Measurements from ENCODE around the gene THAP7. TPM values are rescaled to one million over a fixed set of nuclear protein-coding genes. Genes with fewer than 3 reads are reported as not detected.

Gene THAP7
- polyA plus RNA-seq, 5 donors = 14.7 to 30.0 (median 19.2) TPM

DNA sequence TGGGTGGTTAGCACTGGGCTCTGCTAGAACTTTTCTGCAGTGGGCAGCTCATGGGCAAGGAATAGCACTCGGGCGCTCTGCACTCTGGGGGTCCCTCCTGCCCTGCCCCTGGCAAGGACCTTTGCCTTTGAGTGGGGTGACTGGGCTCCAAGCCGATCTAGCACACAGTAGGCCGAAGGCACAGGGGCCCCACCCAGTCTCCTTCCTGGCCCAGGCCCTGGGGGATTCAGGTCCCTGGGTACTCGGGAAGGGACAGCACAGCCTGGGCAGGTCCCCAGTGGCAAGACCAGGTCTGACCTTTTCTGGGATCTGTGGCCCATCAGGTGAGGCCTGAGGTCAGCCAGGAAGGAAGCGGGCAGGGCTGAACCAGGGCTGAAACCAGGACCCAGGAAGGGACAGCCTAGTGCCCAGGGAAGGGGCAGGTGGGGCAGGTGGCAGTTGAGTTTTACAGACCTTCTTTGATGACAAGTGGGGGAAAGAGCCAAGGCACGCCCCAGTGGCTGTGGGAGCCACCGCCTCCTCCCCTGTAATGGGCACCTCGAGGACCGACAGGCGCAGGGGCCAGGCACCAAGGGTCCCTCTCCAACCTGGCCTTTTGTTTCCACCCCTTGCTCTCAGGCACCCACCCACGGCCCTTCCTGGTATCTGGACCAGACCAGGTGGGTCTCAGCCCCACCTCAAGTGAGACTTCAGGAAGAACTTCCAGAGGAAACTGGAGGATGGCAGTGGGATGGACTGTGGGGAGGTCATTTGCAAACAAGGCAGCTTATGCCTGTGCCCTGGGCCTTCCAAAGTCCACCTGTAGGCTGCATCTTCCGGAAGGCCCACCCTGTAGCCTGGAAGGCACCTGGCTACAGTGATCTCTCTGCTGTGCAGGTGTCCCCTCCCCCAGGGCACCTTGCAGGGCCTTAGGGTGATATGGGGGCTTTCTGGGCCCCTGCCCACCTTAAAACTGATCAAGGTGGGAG lies 35.7 kb downstream of the THAP7 start:
- DNase-seq = no peak

DNA sequence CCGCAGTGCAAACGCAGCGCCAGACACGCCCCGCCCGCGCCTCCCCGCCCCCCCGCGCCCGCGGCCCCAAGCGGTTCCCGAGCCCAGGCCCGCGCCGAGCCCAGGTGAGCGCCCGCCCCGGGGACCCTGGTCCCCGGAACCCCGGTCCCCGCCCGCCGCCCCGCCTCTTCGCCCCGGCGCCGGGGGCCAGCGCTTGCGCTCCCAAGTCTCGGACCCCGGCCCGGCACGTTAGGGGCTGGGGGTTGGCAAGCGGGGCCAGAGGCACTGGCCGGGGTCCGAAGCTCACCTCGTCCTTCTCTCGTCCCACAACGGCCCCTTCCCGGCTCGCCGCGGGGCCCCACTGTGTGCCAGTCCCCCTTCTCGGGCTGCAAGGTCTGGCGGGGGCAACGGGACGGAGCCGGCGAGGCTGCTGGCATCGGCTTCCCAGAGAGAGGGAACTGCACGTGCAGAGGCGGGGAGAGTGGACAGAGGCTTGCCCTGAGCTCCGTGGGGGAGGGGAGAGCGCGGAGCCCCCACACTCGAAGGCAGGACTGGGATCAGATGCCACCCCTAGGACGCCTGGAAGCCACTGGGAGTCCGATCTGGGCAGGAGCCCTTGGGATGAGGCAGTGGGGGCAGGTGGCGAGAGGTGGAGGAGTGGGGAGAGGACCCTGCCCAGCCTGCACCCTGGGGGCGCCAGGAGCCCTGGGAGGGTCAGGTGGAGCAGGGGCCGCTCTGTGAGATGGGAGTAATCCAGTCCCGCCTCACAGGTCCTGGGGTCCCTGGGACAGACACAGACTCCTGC lies 36.6 kb downstream of the THAP7 start:
- DNase-seq = no peak

DNA sequence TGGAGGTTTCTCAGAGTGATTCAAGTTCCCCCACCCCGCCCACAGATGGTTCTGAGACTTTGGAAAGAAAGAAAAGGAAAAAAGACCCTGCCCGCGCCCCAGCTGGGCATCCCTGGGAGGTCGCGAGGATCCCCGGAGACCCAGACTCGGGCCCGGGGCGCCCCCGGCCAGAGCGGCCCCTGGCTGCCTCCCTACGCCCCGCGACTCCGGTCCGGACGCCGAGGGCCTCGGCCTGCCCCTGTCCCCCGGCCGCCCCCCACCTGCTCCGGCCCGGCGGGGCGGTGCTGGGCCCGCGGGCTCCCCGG lies 37.2 kb downstream of the THAP7 start:
- DNase-seq = no peak

DNA sequence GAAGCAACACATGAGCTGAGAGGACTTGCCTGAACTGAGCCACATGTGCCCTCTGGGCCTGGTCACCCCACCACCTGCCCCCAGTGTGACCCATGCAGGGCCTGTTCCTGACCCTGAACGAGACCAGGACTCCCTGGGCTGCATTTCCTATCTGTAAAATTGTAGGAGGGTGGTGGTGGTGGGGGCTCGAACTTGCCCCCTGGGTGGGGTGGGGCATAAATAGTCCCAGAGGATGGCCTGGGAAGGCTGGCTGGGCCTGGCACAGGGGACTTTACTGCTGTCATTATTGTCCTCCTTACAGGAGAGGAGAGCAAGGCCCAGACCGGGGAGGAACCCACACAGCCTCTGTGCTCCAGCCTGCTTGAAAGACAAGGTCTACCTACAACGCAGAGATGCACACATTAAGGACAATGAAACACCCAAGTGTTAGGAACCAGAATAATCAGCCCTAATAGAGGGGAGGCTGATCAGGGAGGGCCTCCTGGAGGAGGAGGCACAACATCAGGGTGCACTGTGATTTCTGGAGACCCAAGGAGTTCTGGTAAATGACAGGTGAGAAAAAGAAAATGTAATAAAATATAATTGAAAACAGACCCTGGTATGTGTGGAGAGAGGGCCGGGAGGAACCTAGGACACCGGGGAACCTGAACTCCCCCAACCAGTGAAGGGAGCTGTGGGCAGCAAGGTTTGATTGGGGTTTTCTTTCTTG lies 37.7 kb downstream of the THAP7 start:
- DNase-seq = no peak

DNA sequence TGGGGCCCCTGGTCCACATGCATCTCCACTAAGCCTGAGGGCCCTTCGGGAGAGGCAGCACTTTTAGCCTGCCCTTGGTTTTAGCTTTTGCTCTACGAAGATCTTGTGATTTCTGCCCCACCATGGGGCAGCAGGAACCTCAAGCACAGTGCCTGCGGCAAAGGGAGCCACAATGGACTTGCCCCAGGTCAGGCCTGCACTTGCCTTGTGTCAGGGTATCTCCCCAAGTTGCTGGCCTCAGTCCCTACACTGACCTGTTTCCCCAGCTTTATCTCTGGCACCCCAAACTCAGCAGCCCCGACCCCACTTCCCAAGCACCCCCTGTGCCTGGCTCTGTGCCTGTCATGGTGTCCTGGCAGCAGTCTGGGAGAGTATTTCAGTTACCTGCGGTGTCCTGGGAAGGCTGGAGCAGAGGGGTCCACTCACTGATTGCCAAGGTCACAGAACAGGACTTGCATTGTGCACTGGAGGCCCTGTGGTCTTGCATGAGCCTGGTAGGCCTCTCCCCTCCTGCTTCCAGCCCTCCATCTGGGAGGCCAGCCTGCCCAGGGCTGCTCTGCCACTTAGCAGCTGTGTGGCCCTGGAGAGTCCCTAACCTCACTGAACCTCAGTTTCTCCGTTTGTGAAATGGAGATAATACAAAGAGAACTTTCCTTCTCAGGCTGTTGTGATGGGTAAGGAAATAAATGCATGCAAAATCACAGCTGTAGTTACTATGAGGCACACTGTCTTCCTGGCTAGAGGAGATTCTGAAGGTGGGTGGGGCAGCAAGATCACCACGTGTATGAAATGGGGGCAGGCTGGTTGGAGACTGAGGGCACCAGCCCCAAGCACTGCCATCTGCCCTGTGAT lies 38.5 kb downstream of the THAP7 start:
- DNase-seq = no peak

DNA sequence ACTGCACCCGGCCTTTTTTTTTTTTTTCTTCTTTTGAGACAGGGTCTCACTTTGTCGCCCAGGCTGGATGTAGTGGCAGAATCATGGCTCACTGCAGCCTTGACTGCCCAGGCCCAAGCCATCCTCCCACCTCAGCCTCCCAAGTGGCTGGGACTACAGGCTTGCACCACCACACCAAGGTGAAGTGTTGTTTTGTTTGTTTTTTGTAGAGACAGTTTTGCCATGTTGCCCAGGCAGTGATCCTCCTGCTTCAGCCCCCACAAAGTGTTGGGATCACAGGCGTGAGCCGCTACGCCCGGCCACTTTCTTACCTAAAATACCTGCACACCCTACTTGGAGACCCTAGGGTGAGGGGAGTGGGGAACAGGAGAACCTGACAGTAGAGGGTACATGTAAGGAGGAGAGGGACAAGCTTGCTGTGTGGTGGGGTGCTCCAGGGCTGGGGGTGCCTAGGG lies 39.4 kb downstream of the THAP7 start:
- no peak for DNase-seq

DNA sequence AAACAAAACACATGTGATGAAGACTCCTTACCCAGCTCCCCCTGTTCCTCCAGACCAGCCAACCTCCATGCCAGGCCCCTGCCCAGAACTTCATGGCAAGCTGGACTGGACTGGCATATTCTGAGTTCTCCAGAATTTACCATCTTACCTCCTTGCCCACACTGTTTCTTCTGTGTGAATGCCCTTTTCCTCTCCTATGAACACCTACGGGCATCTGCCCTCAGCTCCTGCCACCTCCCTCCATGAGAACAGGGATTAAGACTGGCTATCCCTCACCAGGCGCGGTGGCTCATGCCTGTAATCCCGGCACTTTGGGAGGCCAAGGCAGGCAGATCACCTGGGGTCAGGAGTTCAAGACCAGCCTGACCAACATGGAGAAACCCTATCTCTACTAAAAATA lies 41.3 kb downstream of the THAP7 start:
- DNase-seq = no peak

DNA sequence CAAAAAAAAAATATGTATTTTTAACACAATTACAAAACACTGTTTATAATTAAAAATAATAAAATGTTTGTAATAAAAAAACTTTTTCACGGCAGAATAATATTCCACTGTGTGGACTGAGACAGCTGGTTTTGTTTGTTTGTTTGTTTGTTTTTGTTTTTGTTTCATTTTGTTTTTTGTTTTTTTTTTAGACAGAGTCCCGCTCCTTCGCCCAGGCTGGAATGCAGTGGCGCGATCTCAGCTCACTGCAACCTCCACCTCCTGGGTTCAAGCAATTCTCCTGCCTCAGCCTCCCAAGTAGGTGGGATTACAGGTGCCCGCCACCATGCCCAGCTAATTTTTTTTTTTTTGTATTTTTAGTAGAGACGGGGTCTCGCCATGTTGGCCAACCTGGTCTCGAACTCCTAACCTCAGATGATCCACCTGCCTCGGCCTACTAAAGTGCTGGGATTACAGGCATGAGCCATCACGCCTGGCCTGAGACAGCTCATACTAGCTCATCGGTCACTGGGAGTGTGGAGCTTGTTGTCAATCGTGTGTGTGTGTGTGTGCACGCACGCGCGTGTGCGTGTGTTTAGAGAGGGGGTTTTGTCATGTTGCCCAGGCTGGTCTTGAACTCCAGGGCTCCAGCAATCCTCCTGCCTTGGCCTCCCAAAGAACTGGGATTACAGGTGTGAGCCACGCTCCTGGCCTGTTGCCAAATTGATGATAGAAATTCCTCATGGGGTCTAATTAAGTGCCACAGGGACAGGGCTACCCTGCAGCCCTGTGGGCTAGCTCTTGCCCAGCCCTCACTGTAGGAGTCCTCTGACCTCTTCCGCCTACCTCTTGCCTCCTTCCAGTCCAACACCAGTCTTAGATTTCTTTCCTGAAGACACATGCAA lies 42.1 kb downstream of the THAP7 start:
- DNase-seq = no peak

DNA sequence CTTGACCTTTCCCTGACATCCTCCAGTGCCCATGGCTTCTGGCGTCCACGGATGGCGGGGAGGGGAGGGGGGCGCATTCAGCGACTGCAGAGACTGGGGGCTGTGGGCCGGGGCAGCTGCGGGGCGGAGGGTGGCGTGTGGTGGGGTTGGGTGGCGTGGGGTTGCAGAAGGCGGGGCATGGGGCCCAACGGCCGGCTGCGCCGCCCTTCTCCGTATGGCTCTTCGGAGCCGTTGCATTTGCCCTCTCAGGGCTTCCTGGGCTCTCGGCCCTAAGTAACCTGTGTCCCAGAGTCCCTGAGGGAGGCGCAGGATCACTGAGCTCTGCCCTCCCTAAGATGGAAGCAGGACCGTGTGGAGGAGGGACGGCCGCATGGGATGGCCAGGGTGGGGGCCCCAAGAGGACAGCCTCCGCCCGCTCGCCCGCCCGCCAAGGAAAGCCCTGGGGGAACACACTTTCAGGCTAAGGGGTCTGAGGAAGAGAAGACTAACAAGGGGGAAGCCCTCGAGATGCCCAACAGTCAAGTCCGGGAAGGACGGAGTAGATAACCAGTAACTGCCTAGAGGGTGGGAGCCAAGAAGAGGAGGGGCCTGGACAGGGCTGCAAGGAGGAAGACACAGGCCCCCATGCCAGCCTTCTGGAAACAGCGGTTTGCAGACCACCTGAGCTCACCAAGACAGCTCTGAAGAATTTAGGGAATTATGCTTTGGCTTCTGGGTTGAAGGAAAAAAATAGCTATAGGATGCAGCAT lies 44.1 kb downstream of the THAP7 start:
- DNase-seq = no peak

DNA sequence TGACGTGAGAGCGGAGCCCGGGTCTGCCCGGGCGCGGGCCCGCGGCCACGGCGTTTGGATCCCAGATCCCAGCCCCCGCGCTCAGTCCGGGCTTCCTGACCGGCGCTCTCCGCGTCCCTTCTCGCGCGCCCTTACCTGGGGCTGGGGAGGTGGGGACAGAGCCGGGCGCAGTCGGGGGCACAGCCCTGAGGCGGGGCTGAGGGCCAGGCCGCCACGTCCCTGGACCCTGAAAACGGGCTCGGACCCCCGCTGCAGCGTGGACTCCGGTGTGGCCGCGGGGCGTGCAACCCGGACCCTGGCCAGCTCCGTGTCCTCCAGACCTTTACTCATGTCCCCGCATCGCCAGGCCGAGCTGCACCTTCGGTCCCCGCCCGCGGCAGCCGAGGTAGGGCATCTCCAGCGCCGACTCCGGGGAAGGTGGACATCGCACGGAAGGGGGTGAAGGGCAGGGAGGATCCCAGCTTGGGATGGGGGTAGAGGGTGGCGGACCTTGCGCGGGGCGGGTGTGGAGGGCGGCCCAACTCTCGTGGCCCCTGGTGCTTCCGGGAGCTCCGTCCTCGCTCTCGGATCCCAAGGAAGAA lies 44.7 kb downstream of the THAP7 start:
- DNase-seq = no peak

DNA sequence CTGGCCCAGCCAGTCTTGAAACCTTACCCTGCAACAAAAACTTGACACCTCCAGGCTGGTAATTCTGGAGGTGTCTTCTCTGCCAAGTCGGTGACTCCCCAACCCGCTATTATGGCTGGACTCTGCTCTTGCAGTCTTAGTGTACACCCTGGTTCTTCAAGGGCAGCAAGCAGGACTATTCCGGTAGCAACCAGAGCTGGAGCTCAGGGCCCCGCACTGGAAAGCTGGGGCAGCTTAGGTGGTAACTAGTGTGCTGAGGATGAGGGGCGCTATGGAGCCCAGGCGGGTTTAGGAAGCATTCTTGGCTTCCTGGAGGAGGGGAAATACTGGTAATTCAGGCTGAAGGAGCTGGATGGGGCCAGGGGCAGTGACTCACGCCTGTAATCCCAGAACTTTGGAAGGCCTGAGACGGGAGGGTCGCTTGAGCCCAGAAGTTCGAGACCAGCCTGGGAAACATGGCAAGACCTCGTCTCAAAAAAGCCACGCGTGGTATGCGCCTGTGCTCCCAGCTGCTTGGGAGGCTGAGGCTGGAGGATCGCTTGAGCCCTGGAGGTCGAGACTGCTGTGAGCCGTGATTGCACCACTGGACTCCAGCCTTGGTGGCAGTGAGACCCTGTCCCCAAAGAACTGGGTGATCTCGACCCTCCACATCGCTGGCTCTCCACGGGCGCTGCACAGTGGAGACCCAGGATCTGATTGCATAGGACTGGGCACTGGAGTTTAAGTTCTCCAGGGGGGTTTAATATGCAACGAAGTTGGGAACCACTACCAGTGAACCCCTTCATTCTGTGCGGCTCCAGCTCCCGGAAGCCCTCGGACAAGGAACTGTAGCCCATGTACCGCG lies 45.4 kb downstream of the THAP7 start:
- no peak for DNase-seq

DNA sequence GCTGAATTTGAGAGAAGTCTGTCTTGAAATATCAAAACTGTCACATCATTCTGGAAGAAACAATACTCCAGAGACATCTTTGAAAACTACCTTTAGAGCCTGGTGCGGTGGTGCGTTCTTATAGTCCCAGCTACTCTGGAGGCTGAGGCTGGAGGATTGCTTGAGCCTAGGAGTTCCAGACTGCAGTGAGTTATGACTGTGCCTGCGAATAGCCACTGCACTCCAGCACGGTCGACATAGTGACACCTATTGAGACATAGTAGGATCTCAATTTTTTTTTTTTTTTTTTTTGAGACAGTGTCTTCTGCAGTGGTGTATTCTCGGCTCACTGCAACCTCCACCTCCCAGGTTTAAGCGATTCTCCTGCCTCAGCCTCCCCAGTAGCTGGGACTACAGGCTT lies 46.4 kb downstream of the THAP7 start:
- DNase-seq = no peak

DNA sequence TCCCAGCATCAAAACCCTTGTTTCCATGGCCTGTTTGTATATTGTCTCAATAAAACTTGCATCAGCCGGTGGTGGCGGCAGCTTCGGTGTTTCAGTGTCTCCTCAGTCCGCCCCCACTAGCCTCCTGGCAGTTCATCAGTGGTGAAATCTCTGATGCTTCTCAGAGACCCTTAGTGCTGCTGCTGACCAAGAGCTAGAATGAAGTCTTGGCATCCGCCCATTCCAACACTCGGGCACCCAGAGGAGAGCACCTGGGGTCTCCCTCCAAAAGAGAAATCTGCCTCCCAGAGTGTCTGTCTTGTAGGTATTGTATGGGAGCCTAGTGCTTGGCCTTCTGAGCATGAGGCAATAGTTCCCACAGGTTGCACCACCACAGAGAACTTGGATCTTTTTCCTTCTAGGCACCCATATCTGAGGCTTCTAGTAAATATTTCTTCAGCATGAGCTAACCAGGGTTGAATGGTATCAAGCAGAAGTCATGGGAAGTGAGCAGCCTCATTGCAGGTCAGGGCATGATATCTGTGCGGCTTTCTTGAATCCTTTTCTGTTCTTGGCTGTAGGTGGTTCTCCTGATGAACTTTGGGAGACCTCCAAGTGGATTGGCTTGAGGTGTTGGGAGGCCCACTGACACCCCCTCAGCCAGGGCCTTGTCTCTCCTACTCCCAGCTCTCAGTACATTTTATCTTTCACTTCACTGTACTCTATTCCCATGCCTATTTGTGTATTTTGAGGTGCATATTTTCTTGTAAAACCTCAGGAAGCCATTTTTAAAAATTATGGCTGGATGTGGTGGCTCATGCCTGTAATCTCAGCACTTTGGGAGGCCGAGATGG lies 48.0 kb downstream of the THAP7 start:
- DNase-seq = no peak

DNA sequence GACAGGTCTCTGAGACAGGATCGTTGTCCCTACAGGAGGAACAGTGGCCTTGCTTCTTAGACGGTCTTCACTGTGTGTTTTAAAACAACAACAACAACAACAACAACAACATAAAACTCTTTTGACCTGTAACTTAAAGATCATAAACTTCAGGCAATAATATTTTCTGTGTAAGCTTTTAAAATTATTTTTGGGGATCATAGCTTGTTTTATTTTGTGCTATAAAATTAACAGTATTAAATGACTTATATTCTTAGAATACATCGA lies 48.6 kb downstream of the THAP7 start:
- DNase-seq = no peak

DNA sequence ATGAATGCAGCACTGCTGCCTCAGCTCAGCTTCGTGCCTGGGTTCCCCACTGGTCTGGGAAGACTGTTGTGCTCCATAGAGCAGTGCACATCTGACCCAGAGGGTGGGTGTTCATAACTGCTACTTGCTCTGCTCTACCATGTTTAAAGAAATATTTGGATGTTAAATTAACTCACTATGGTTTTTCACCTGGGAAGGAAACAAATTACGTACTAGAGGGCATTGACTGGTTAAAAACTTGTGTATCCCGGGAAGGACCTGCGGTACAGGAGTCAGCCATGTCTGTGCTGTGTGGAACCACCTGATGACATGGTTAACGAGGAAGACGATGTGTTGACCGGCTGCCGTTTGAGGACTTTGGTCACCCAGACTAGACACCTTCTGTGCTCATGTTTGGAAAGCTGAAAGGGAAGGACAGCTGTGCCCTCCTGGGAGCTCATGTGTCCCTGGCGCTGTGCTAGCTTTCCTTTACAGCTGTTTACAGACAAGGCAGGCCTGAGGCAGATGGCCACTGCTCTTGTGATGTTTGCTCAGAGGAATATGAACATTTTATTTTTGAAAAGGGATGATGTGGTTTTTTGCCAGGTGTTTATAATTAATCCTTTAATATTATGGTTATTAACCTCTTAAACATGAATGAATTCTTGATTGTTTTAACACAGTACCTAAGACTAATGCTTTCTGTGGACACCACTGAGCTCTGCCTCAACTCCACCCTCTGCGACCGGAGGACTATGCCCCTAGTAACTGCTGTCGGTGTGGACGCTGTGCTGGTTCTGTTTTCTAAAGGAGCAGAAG lies 49.2 kb downstream of the THAP7 start:
- no peak for DNase-seq

DNA sequence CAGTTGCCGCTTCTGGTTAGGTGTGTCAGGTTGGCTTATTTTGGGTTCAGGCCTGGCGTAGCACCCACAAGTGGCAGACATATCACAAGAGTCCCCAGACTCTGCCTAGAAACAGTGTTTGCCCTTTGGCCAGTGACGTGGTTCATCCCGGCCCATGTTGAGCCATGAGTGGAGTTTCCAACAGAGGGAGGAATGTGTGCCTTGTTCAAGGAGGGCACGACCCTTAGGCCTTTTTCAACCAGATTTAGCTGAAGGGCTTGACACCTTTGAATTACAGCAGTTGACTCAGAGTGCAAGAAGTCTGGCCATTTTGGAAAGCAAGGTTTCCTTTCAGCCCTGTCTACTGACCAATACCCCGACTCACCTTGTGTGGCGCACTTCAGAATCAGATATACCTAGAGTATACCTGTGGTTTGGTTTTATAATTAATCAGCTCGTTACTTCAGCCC lies 50.0 kb downstream of the THAP7 start:
- no peak for DNase-seq

Measured in right lung (tissue), 5 donors.